Measurements from ENCODE around the gene PACSIN1.

PACSIN1 gene

DNA sequence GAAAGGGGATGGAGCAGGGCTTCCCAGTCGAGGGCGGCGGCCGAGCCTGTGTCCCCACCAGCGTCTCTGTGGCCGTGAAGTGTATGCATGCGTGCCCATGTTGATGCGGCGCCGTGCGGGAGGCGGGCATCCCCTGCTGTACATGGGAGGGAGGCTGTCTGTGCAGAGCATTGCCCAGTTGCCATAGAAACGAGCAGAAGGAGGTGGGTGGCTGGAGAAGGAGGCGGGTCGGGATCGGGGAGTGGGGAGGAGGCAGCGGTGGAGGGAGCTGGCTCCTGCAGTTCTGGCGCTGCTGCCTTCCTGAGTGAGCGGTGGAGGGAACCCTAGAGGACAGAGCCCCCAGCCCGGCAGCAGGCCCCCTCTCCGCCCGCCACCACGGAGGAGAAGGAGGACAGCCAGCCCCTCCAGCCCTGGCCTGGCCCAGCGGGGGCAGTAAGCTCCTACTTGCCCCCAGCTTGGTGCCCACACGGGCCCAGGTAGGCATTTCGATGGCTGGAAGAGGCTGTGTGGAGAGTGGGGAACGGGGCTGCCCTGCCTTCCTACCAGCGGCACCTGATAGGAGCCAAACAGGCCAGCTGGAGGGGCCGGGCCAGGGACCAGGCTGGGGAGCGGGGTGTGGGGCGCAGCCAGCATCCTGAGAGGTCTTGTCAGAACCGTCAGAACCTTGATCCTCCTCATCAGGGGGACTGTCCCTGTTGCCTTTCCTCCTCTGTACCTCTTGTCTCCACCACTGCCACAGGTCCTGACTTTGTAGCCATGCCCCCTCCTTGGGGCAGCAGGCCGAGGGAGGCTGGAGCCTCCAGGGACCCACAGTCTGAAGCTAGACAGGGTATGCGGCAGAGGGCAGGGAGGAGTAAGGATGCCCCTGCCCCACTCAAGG is 49.0 kb downstream of the PACSIN1 start:
- peak; percentile 83 for DNase-seq (ENCODE audit: low spot score)

DNA sequence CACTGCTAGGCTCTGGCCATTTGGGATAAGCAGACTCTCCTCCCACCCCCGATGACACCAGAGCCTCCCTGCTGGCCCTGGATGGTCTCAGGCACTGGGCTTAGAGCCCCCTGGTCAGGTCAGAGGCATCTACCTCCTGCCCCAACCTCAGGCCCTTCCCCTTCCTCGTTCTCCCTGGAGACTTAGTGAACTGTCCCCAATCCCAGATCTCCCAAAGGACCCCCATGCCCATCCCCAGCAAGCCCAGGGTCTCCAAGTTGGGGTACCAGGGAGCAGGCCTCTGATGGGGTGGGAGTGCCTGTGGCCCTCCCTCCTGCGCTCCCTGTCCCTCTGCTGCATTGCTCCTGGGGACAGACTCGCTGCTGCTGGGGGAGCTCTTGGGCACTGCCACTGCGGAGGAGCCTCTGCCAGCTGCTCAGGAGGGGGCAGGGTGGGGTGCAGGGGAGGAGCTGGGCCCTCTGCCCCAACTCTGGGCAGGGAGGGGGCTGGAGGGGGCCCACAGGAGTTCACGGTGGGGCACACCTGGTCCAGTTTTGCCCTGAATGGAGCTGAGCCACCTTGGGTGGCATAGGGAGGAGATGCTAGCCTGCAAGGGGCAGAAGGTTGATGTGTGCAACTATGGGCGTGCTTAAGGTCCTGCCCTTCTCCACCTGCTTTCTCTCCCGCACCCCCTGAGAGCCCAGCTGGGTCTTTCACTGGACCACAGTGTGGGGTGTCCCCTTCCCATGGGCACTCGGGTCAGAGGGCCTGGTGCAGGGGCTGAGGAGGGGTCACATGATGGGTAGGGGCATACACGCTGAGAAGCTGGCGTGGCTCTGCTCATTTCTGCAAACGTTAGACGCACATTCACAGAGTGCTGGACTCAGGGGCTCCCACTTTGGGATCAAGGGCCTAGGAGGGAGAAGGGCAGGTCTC is 49.9 kb downstream of the PACSIN1 start:
- DNase-seq (ENCODE audit: low spot score): peak; percentile 43

DNA sequence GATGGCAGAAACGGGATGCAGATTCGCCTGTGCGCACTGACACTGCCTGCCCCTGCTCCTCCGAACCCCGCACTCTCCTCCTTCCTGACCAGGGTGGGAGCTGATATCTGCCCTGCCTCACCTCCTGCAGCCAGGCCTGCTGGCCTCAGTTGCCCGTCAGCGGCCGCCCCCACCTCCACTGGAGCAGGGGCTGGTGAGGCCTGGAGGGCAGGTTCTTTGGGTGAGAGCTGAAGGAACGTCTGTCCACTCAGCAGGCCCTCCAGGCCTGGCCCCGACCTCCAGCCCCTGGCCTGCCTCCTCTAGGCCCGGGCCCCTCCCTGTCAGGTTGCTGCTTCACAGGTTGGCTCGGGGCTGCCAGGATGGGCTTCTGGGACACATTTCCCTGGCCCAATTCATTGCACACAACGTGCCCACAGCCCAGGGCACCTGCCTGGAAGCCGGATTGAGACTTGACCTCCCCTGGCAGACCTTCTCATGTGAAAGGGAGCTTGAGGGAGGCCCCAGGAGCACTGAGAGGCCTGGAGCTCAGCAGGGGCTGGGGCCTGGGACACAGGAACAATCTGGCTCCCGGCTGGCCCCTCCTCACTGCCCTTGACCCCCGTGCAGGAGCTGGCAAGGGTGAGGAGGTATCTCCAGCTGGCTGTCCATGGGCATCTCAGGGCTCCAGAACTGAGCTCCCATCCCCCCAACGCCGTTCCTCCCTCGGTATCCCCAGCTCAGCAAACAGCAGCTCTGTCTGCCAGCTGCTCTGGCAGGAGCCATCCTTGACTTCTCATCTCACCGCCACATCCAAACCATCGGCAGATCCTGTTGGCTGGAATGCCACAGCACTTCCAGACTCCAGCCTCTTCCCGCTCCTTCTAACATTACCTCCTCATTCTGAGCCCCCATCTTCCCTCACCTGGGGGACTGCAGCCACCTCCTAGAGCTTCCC is 50.8 kb downstream of the PACSIN1 start:
- DNase-seq (ENCODE audit: low spot score): peak; percentile 46

DNA sequence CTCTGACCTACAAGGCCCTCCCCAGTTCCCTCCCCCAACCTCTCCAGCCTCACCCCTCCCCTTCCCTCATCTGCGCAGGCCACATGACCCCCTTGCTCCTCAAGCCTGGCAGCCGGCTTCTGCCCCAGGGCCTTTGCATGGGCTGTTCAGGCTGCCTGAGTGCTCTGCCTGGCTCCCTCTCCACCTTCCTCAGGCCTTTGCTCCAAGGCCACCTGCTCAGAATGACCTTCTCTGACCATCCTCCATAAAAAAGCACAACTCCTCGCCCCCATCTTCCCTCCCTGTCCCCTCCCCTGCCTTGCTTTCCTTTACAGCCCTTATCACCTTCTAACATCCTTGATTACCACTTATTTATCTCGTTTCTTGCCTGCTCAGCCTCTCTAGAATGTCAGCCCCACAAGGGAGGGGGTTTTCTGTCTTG is 51.6 kb downstream of the PACSIN1 start:
- no peak for DNase-seq (ENCODE audit: low spot score)

- no peak for DNase-seq (ENCODE audit: low spot score)
Observed at GRCh38 chr6:34517966-34518365, 52.1 kb downstream of the PACSIN1 start.

DNA sequence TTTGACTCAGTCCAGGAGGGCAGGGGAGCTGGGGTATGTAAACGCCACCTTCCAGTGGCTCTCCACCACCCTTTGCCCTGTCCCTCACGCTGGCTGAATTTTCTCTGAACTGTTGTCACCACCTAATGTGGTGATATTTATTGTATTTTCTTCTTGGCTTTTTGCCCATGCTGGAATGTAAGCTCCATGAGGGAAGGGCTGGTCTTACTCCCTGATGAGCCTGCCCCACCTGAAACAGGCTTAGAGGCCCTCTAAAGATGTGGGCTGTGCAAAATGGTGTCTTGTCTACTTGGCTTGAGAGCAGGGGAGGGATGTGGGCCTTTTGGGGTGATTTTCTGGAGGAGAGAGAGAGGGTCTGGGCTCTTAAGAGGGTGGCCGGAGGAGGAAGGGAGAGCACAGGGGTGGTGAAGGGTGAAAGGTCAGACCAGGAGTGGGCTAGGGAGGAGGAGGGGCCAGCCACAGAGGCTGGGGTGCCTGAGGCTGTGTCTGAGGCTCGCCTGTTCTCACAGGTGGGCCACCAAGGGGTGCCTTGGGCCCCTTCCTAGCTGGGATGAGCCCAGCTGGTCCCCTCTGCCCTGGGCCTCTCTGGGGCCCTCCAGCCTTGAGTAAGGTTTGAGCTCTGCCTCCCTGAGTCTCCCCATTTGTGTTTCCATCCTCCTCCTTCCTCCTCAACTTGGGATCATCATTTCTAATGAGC is 52.9 kb downstream of the PACSIN1 start:
- DNase-seq (ENCODE audit: low spot score): no peak

DNA sequence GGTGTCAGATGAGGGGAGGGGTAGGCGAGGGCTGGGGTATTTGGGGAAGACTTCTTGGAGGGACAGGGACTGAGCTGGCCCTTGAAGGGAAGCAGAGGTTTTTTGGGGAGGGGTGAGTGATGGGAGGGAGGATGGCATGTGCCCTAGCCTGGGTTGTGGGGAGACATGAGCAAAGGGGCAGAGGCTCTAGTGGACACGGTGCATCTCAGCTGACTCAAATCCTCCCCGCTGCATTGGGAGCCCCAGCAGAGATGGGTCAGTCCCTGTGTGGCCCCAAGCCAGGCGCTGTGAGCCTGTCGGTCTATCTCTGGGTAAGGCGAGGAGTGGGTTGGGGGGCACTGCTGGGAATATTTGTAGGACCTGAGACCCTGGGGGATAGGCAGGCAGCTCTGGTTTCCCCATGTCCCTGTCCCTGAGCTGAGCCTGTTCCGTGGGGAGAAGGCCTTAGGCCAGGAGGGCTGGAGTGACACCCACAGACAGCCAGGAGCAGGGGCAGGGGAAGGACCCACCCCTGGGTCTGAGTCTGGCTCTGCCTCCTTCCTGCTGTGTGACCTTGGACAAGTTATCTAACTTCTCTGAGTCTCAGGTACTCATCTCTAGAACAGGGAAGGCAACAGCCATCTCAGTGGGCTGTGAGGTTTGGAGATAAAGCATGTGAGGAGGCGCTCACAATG is 54.2 kb downstream of the PACSIN1 start:
- DNase-seq (ENCODE audit: low spot score): no peak

DNA sequence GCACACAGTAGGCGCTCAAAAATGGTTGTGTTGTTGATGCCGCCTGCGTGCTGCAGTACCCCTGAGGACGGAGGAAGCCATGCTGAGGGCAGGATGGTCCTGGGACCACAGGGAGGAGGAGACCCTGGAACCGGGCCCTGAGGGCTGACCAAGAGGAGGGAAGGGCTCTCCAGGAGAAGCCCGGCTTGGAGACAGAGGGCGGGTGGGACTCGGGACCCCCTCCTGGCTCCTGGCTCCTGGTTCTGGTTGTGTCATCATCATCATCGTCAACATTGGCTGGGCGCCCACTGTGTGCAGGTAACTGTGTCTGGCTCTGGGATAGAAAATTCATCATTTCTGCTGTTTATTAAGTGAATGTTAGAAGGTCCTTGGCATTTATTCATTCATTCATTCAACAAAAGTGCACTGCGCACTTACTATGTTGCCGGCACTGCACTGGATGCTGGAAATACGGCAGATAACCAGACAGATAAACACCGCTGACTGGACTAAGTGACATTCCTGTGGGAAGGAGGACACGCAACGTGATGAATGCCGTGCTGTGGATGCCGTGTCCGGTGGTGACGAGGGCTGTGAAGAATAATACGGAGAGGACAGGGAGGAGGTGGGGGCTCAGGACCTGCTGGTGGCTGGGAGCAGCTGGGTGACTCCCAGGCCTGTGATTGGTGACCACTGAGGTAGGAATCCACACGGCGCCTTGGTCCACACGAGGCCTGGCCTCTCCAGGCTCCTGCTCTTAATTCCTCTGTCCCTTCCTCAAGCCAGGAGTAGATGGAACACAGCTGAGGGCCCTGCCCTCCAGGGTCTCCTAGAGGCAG is 55.0 kb downstream of the PACSIN1 start:
- peak; percentile 40 for DNase-seq (ENCODE audit: low spot score)

- DNase-seq (ENCODE audit: low spot score): no peak
Observed at GRCh38 chr6:34521463-34522285, 55.8 kb downstream of the PACSIN1 start.

DNA sequence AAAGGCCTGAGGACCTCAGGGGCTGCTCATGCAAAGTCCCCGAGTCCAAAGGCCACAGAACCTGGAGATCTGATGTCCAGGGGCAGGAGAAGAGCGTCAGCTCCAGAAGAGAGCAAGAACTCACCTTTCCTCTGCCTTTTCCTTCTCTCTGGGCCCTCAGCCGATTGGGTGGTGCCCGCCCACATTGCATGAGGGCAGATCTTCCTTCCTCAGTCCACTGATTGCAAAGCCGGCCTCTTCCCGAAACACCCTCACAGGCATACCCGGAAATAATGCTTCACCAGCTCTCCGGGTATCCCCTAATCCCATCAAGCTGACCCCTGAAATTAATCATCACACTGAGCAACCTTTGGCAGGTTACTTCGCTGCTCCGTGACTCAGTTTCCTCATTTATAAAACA is 56.9 kb downstream of the PACSIN1 start:
- no peak for DNase-seq (ENCODE audit: low spot score)

- DNase-seq (ENCODE audit: low spot score): no peak
Observed at GRCh38 chr6:34523441-34524206, 57.7 kb downstream of the PACSIN1 start.

- DNase-seq (ENCODE audit: low spot score): no peak
Observed at GRCh38 chr6:34524499-34524898, 58.6 kb downstream of the PACSIN1 start.

GRCh38 chr6:34524971-34525370 is 59.1 kb downstream of the PACSIN1 start:
- DNase-seq (ENCODE audit: low spot score): no peak

DNA sequence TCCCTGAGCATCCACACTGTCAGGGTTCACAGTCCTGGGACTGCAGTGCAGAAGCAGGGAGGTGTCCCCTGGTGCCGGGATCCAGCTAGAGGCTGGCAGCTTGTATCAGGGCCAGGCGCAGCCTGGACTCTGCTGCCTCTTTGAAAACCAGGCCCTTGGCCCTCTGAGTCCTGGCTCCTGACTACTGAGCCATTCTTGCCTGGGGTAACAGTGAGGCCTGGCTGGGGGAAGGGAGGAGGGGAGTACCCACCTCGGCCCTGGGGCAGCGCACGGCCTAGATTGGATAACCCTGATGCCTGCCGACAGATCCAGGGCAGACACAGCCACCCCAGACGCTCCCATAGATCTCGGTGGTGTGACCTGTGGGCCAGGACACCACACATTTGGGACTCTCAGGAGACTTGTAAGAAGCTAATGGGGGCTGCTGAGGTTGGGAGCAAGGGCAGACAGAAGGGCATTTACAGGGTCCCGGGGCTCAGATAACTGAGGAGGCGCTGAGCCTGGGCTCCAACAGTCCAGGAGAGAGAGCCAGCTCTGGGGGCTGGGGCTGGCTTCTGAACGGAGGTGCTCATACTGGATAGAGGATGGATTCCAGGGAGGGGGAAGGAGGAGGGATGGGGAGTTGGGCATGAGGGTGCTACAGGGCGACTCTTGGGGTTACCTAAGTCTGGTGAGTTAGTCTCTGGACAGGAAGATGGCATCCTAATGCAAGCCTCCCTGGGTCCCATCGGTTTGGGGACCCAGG is 59.7 kb downstream of the PACSIN1 start:
- DNase-seq (ENCODE audit: low spot score): no peak

- no peak for DNase-seq (ENCODE audit: low spot score)
Observed at GRCh38 chr6:34526241-34526972, 60.5 kb downstream of the PACSIN1 start.

DNA sequence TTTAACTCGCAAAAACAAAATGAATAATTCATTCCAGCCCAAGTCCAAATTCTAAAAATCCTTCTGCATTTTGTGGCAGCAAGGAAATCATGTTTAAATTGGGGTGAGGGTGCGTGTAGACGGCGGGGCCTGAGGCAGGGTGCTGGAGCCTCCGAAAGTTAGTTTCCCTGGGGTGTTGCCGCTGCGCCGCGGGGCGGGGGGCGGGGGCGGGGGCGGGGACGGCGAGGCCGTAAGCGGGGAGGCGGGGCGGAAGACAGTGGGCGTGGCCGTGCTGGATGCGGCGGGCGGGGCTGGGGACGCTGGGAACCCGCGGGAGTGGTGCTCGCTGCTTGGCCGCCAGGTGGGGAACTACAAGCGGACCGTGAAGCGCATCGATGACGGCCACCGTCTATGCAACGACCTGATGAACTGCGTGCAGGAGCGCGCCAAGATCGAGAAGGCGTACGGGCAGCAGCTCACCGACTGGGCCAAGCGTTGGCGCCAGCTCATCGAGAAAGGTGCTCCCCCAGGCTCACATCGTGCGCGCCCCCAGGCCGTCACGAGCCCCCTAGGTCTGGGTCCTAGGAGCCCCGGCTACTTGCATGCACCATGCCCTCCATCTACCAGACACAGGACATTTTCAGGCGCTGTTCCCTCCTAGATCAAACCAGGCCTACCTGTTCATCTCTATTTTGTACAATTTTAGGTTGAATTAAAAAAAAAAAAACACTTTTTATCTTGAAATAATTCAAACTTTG is 61.3 kb downstream of the PACSIN1 start:
- DNase-seq (ENCODE audit: low spot score): peak; percentile 96
